A673 (cell line): Measurements from ENCODE around the gene FAM200C.

Experiments used
- EZH2 ChIP-seq: fragments of 200-600 bp; sonication (generic); IDR thresholded peaks from 2 replicates; pipeline ENCODE4 v1.6.1; 2017; ENCODE audit warnings: borderline replicate concordance, low read depth, mild to moderate bottlenecking, mixed read lengths, antibody characterized with exemption, low read length; ENCODE audit not compliant: poor library complexity, severe bottlenecking
- TF ChIP-seq, protein P1 (sequence below): fragments of 300-800, 200-600 bp; sonication (generic); conservative IDR thresholded peaks from 2 replicates; pipeline ENCODE4 v1.5.1; 2017; ENCODE audit warnings: low read depth, mild to moderate bottlenecking, antibody characterized with exemption, low read length, moderate library complexity, mixed read lengths

DNA sequence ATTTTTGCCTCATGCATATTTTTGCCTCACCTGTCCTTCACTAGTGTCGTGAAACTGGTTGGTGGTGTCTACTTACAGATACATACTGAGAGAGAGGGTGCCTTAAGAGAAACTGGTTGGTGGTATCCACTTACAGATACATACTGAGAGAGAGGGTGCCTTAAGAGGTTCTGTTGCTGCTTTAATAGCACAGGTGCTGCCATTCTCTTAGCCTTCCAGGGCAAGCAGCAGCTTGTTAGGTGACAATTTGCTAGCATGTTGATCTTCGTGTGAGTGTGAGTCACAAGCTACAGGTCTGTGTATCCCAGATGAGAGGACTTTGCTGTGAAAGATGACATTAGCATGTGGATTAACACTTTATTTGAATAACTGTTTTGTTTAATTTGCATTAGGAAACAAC is 23.2 kb upstream of the FAM200C start:
- TF ChIP-seq, protein P1, sequence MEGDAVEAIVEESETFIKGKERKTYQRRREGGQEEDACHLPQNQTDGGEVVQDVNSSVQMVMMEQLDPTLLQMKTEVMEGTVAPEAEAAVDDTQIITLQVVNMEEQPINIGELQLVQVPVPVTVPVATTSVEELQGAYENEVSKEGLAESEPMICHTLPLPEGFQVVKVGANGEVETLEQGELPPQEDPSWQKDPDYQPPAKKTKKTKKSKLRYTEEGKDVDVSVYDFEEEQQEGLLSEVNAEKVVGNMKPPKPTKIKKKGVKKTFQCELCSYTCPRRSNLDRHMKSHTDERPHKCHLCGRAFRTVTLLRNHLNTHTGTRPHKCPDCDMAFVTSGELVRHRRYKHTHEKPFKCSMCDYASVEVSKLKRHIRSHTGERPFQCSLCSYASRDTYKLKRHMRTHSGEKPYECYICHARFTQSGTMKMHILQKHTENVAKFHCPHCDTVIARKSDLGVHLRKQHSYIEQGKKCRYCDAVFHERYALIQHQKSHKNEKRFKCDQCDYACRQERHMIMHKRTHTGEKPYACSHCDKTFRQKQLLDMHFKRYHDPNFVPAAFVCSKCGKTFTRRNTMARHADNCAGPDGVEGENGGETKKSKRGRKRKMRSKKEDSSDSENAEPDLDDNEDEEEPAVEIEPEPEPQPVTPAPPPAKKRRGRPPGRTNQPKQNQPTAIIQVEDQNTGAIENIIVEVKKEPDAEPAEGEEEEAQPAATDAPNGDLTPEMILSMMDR: no peak
- TF ChIP-seq EZH2: no peak
